ENCODE data around the gene NUTF2.
"Not testable (repeated sequence)": the region's sequence is repeated elsewhere in the genome, so short reads cannot be mapped to it uniquely, and the experiment has no call there.

NUTF2 gene

GRCh38 chr16:67846320-67847063, at the start of gene NUTF2:
TSS of gene NUTF2 (plus strand) at chr16:67846933. CDS start at chr16:67865131, 18,198 bp downstream.
- peak; percentile 94 for DNase-seq (ENCODE audit: low read depth in 2 of 2)

- no peak for DNase-seq (ENCODE audit: low read depth in 2 of 2)
Observed at GRCh38 chr16:67800338-67800926, 46.3 kb upstream of the NUTF2 start.

GRCh38 chr16:67801241-67801640, 45.5 kb upstream of the NUTF2 start:
- DNase-seq (ENCODE audit: low read depth in 2 of 2) = no peak

GRCh38 chr16:67801883-67802282, 44.9 kb upstream of the NUTF2 start:
- no peak for DNase-seq (ENCODE audit: low read depth in 2 of 2)

GRCh38 chr16:67803894-67804293, 42.8 kb upstream of the NUTF2 start:
- no peak for DNase-seq (ENCODE audit: low read depth in 2 of 2)

- no peak for DNase-seq (ENCODE audit: low read depth in 2 of 2)
Observed at GRCh38 chr16:67804853-67805542, 41.7 kb upstream of the NUTF2 start.

- no peak for DNase-seq (ENCODE audit: low read depth in 2 of 2)
Observed at GRCh38 chr16:67805718-67806427, 40.9 kb upstream of the NUTF2 start.

- peak; percentile 94 for DNase-seq (ENCODE audit: low read depth in 2 of 2)
Observed at GRCh38 chr16:67806428-67807147, 40.1 kb upstream of the NUTF2 start, which contains the start of the genes RANBP10 and TSNAXIP1. TSS of gene RANBP10 (minus strand) at chr16:67806560. CDS start at chr16:67806536, 24 bp downstream. TSS of gene TSNAXIP1 (plus strand) at chr16:67806889. CDS start at chr16:67807150, 261 bp downstream.

- DNase-seq (ENCODE audit: low read depth in 2 of 2) = no peak
Observed at GRCh38 chr16:67807148-67807682, 39.5 kb upstream of the NUTF2 start.

- DNase-seq (ENCODE audit: low read depth in 2 of 2) = no peak
Observed at GRCh38 chr16:67811899-67812298, 34.8 kb upstream of the NUTF2 start.

GRCh38 chr16:67814567-67814966, 32.2 kb upstream of the NUTF2 start:
- no peak for DNase-seq (ENCODE audit: low read depth in 2 of 2)

- no peak for DNase-seq (ENCODE audit: low read depth in 2 of 2)
Observed at GRCh38 chr16:67820608-67821259, 26.0 kb upstream of the NUTF2 start.

- DNase-seq (ENCODE audit: low read depth in 2 of 2) = no peak
Observed at GRCh38 chr16:67822511-67822910, 24.2 kb upstream of the NUTF2 start.

- no peak for DNase-seq (ENCODE audit: low read depth in 2 of 2)
Observed at GRCh38 chr16:67825119-67825518, 21.6 kb upstream of the NUTF2 start.

- no peak for DNase-seq (ENCODE audit: low read depth in 2 of 2)
Observed at GRCh38 chr16:67825906-67826305, 20.8 kb upstream of the NUTF2 start.

- DNase-seq (ENCODE audit: low read depth in 2 of 2) = no peak
Observed at GRCh38 chr16:67828651-67829050, 18.1 kb upstream of the NUTF2 start.

- DNase-seq (ENCODE audit: low read depth in 2 of 2) = no peak
Observed at GRCh38 chr16:67833030-67833414, 13.7 kb upstream of the NUTF2 start.

GRCh38 chr16:67833415-67834241, 13.1 kb upstream of the NUTF2 start:
- peak; percentile 86 to 88 for DNase-seq (ENCODE audit: low read depth in 2 of 2)

GRCh38 chr16:67834242-67834614, 12.5 kb upstream of the NUTF2 start:
- no peak for DNase-seq (ENCODE audit: low read depth in 2 of 2)

- DNase-seq (ENCODE audit: low read depth in 2 of 2) = not testable (repeated sequence)
Observed at GRCh38 chr16:67837190-67837589, 9.5 kb upstream of the NUTF2 start.
